K562 (cell line): Measurements from ENCODE around the gene SLC6A16. TPM values are rescaled to one million over a fixed set of nuclear protein-coding genes. Genes with fewer than 3 reads are reported as not detected.
A peak's percentile ranks its signal among the peaks of the same experiment; 100 is the strongest.

Experiments used
- ELF1 ChIP-seq: fragments of 200-800 bp; sonication (Bioruptor generic); IDR thresholded peaks from 2 replicates; pipeline ENCODE4 v1.6.1; 2016; ENCODE audit warnings: missing genetic modification characterization, missing compliant biosample characterization
- HCFC1 ChIP-seq: IDR thresholded peaks from 2 replicates; pipeline ENCODE4 v1.6.1; 2012; ENCODE audit warnings: low read depth, low read length, improper control_type of control experiment
- HNRNPLL ChIP-seq: fragments of 200-400 bp; formaldehyde crosslinking; IDR thresholded peaks from 2 replicates; pipeline ENCODE4 v1.6.1; 2017; ENCODE audit warnings: low read length, low read depth, mild to moderate bottlenecking; ENCODE audit not compliant: poor library complexity, severe bottlenecking
- JUND ChIP-seq, 2 experiments: IDR thresholded peaks; 2 replicates in 1 of 2; 3 replicates in 1 of 2; pipeline ENCODE4 v1.6.1; 2011; ENCODE audit warnings: borderline replicate concordance in 2 of 2, low read depth in 2 of 2, low read length in 2 of 2, improper control_type of control experiment in 1 of 2, missing biosample characterization in 1 of 2, missing genetic modification characterization in 1 of 2, missing genetic modification reagents in 1 of 2
- NCOA1 ChIP-seq: fragments of 450-650 bp; IDR thresholded peaks from 2 replicates; pipeline ENCODE4 v1.6.1; 2016; ENCODE audit warnings: low read depth
- NFE2 ChIP-seq: IDR thresholded peaks from 2 replicates; pipeline ENCODE4 v1.6.1; 2014; ENCODE audit warnings: antibody characterized with exemption, low read depth
- SMAD4 ChIP-seq: fragments of 250-450 bp; sonication (Bioruptor Pico); conservative IDR thresholded peaks from 2 replicates; pipeline ENCODE4 v1.8.0; 2021; ENCODE audit warnings: inconsistent platforms, mild to moderate bottlenecking, moderate library complexity
- TCF7 ChIP-seq: sonication (generic); IDR thresholded peaks from 2 replicates; pipeline ENCODE4 v1.6.1; 2016; ENCODE audit warnings: antibody characterized with exemption, borderline replicate concordance
- TFAP4 ChIP-seq: sonication (generic); formaldehyde crosslinking; IDR thresholded peaks from 2 replicates; pipeline ENCODE4 v1.8.0; 2022; ENCODE audit warnings: missing genetic modification reagents, mild to moderate bottlenecking, moderate library complexity, borderline replicate concordance
- ZBTB49 ChIP-seq: sonication (generic); formaldehyde crosslinking; IDR thresholded peaks from 2 replicates; pipeline ENCODE4 v1.8.0; 2022; ENCODE audit warnings: missing genetic modification reagents, mild to moderate bottlenecking, borderline replicate concordance
- ZEB2 ChIP-seq: fragments of 450-650 bp; IDR thresholded peaks from 2 replicates; pipeline ENCODE4 v1.6.1; 2016
- ZNF41 ChIP-seq: fragments of 250-450 bp; sonication (Bioruptor Pico); conservative IDR thresholded peaks from 2 replicates; pipeline ENCODE4 v1.4.0; 2020; ENCODE audit warnings: mild to moderate bottlenecking
- polyA plus RNA-seq, 8 experiments: library from polyadenylated mRNA; depleted of rRNA in 4 of 8; stranded (reverse) in 5 of 8; unstranded in 3 of 8; fragments of >200 nt; fragmentation: Nextera tagmentation in 2 of 8; fragmentation: Illumina TruSeq in 1 of 8; extraction: Ambion mirVana in 2 of 8; extraction: Trizol in 1 of 8; gene quantifications; 2 replicates each; pipeline versions ENCODE4 v1.2.1 to v1.2.3, GENCODE V29; 2011 to 2014; ENCODE audit warnings: inconsistent platforms in 1 of 8, missing spikeins in 1 of 8
- total RNA-seq, 7 experiments: library from RNA; depleted of rRNA in 6 of 7; stranded (reverse); fragments of >200 nt in 6 of 7; fragmentation: Illumina TruSeq in 2 of 7; extraction: Trizol in 2 of 7; gene quantifications; 2 replicates each; pipeline versions ENCODE4 v1.2.1 to v1.2.3, GENCODE V29; 2011 to 2021; ENCODE audit warnings: low replicate concordance in 1 of 7
- TF ChIP-seq, protein P1 (sequence below), 2 experiments: fragments of 450-650 bp; IDR thresholded peaks; 2 replicates each; pipeline ENCODE4 v1.6.1; 2016
- TF ChIP-seq, protein P2 (sequence below), 2 experiments: fragments of 450-650 bp in 1 of 2; IDR thresholded peaks; 2 replicates each; pipeline ENCODE4 v1.6.1; 2011 to 2017; ENCODE audit warnings: low read depth in 2 of 2, antibody characterized with exemption in 1 of 2, borderline replicate concordance in 1 of 2, low read length in 1 of 2, mild to moderate bottlenecking in 1 of 2, mixed read lengths in 1 of 2; ENCODE audit not compliant: control insufficient read depth in 1 of 2

Gene SLC6A16
- total and polyA plus RNA-seq, 9 of the 15 experiments (the other 6 are each of a cell fraction or from before 2014, with no cell fraction given): 0.05 to 0.95 (median 0.36) TPM

DNA sequence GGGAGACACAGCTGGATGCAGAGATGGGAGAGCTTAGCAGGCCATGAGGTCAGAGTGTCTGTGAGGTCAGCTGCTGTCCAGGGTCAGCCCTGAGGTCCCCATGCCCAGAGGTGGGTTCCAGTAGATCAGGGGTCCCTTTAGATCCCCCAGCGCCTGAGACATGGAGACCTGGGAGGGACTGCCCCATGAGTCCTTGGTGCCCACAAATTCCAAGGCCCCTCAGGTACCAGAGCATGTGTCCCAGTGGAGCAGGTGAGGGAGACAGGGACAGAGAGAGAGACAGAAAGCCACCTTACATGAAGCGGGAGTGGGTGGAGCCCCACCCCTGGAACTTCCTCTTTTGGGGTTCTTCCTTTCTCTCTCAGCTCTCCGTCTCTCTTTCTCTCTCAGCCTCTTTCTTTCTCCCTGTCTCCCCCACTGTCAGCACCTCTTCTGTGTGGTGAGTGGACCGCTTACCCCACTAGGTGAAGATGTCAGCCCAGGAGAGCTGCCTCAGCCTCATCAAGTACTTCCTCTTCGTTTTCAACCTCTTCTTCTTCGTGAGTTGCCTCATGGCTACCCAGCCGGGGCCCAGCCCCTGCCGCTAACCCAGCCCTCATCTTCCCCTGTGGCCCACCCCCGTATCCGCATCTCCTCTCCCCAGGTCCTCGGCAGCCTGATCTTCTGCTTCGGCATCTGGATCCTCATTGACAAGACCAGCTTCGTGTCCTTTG is 10.2 kb upstream of the SLC6A16 start, which contains the start of gene CD37 (continued):
- TF ChIP-seq JUND (IDR thresholded peaks at IDR 0.05; ENCODE audit: borderline replicate concordance, low read depth, low read length) (no peak), JUND (tag; IDR thresholded peaks at IDR 0.05; ENCODE audit: borderline replicate concordance, low read depth, low read length) (peak; percentile 25; the same call in 1 of the 3 replicates), TCF7 (no peak), SMAD4 (CRISPR knock-in tag) (peak; percentile 44; the same call in 1 of the 2 replicates), NCOA1 (0 out of 2 replicates have a peak, but pooled peaks have one; percentile 38), HCFC1 (0 out of 2 replicates have a peak, but pooled peaks have one; percentile 5), ZEB2 (0 out of 2 replicates have a peak, but pooled peaks have one; percentile 50), ZBTB49 (CRISPR knock-in tag) (no peak), ZNF41 (no peak), TFAP4 (CRISPR knock-in tag) (peak; percentile 31; the same call in 1 of the 2 replicates), ELF1 (no peak), NFE2 (no peak), HNRNPLL (no peak)
- TF ChIP-seq, protein P1, sequence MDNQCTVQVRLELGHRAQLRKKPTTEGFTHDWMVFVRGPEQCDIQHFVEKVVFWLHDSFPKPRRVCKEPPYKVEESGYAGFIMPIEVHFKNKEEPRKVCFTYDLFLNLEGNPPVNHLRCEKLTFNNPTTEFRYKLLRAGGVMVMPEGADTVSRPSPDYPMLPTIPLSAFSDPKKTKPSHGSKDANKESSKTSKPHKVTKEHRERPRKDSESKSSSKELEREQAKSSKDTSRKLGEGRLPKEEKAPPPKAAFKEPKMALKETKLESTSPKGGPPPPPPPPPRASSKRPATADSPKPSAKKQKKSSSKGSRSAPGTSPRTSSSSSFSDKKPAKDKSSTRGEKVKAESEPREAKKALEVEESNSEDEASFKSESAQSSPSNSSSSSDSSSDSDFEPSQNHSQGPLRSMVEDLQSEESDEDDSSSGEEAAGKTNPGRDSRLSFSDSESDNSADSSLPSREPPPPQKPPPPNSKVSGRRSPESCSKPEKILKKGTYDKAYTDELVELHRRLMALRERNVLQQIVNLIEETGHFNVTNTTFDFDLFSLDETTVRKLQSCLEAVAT (IDR thresholded peaks at IDR 0.05): no peak
- TF ChIP-seq, protein P2, sequence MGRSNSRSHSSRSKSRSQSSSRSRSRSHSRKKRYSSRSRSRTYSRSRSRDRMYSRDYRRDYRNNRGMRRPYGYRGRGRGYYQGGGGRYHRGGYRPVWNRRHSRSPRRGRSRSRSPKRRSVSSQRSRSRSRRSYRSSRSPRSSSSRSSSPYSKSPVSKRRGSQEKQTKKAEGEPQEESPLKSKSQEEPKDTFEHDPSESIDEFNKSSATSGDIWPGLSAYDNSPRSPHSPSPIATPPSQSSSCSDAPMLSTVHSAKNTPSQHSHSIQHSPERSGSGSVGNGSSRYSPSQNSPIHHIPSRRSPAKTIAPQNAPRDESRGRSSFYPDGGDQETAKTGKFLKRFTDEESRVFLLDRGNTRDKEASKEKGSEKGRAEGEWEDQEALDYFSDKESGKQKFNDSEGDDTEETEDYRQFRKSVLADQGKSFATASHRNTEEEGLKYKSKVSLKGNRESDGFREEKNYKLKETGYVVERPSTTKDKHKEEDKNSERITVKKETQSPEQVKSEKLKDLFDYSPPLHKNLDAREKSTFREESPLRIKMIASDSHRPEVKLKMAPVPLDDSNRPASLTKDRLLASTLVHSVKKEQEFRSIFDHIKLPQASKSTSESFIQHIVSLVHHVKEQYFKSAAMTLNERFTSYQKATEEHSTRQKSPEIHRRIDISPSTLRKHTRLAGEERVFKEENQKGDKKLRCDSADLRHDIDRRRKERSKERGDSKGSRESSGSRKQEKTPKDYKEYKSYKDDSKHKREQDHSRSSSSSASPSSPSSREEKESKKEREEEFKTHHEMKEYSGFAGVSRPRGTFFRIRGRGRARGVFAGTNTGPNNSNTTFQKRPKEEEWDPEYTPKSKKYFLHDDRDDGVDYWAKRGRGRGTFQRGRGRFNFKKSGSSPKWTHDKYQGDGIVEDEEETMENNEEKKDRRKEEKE (IDR thresholded peaks at IDR 0.05; ENCODE audit: borderline replicate concordance in 1 of 2, control insufficient read depth in 1 of 2, low read depth in 2 of 2, low read length in 1 of 2): no peak
